Posterior vena cava (tissue), 2 donors: Measurements from ENCODE around the gene BAHD1. TPM values are rescaled to one million over a fixed set of nuclear protein-coding genes. Genes with fewer than 3 reads are reported as not detected.
A peak's percentile ranks its signal among the peaks of the same experiment; 100 is the strongest.

ENCODE experiments used
- DNase-seq: peaks from one replicate; pipeline ENCODE4 v3.0.0-alpha.2; 2020; ENCODE audit warnings: low spot score
- intact Hi-C, 2 donors: fragments of 100-400 bp; cut with DNase I; formaldehyde crosslinking; loops; one replicate each; pipeline versions ENCODE4 v1.14.1 to v1.14.2; 2022 to 2023
- total RNA-seq, 2 donors: library from RNA; stranded (reverse); fragmentation: NEBNext Ultra II Directional; extraction: Animal tissue kit (Norgen Biotek cat#: 25700); gene quantifications; one replicate each; pipeline ENCODE4 v1.2.1, GENCODE V29; 2021
- donor health status: DM: yes; HTN: yes; CAD: no.
- donor health status: DM: yes; HTN: yes; CAD: no.

BAHD1 gene
- total RNA-seq, 2 donors from 2014 or later, result 11.9 to 13.8 TPM

- intact Hi-C loops, result no loop called here
- DNase-seq, result no peak
These were observed 40.8 kb downstream of the BAHD1 start for GRCh38 chr15:40481341-40482074.

- intact Hi-C loops, result no loop called here
These were observed 43.2 kb downstream of the BAHD1 start for GRCh38 chr15:40483919-40484318.

GRCh38 chr15:40486066-40486770 is 45.5 kb downstream of the BAHD1 start:
- intact Hi-C loops, result no loop called here
- no peak for DNase-seq

More at GRCh38 chr15:40483919-40484318, 43.2 kb downstream of the BAHD1 start:
- DNase-seq, result no peak

GRCh38 chr15:40487816-40488682 is 47.3 kb downstream of the BAHD1 start:
- DNase-seq, result peak; percentile 67
- intact Hi-C loops, result no loop called here

GRCh38 chr15:40489274-40490175 is 48.8 kb downstream of the BAHD1 start:
- intact Hi-C loops, result no loop called here
- DNase-seq, result peak; percentile 74

- intact Hi-C loops, result no loop called here
- DNase-seq, result no peak
These were observed 52.5 kb downstream of the BAHD1 start for GRCh38 chr15:40493089-40493840.

GRCh38 chr15:40495516-40495915 is 54.8 kb downstream of the BAHD1 start:
- no peak for DNase-seq
- intact Hi-C loops, result no loop called here

GRCh38 chr15:40498418-40498817 is 57.7 kb downstream of the BAHD1 start:
- DNase-seq, result no peak
- intact Hi-C loops, result no loop called here

GRCh38 chr15:40498891-40499290 is 58.1 kb downstream of the BAHD1 start:
- intact Hi-C loops, result no loop called here
- DNase-seq, result no peak

- intact Hi-C loops, result no loop called here
- DNase-seq, result no peak
These were observed 59.2 kb downstream of the BAHD1 start for GRCh38 chr15:40499931-40500330.

GRCh38 chr15:40500568-40501330 is 60.0 kb downstream of the BAHD1 start:
- intact Hi-C loops, result no loop called here

GRCh38 chr15:40501487-40501886 is 60.7 kb downstream of the BAHD1 start:
- no peak for DNase-seq
- intact Hi-C loops, result no loop called here

More at GRCh38 chr15:40500568-40501330, 60.0 kb downstream of the BAHD1 start:
- no peak for DNase-seq

GRCh38 chr15:40506964-40507571 is 66.3 kb downstream of the BAHD1 start:
- intact Hi-C loops, result no loop called here
- peak; percentile 89 for DNase-seq

GRCh38 chr15:40508216-40508615 is 67.5 kb downstream of the BAHD1 start:
- no peak for DNase-seq
- intact Hi-C loops, result no loop called here

- intact Hi-C loops, result no loop called here
These were observed 69.4 kb downstream of the BAHD1 start for GRCh38 chr15:40510201-40510600.

GRCh38 chr15:40511093-40511471 is 70.3 kb downstream of the BAHD1 start:
- DNase-seq, result no peak
- intact Hi-C loops, result no loop called here

More at GRCh38 chr15:40510201-40510600, 69.4 kb downstream of the BAHD1 start:
- no peak for DNase-seq
